H1 (cell line): ENCODE measurements around the gene FBXL5.

Experiments
- CTCF ChIP-seq, 3 experiments: IDR thresholded peaks; 1 replicate in 2 of 3; 2 replicates in 1 of 3; pipeline versions ENCODE4 v1.5.1 to v1.6.1; 2011; ENCODE audit warnings: low read length in 3 of 3, mild to moderate bottlenecking in 3 of 3, inconsistent platforms in 2 of 3, low read depth in 1 of 3, moderate library complexity in 1 of 3; ENCODE audit not compliant: insufficient read depth in 1 of 3; ENCODE audit errors: control extremely low read depth in 1 of 3
- POLR2A ChIP-seq, 2 experiments: IDR thresholded peaks; 1 replicate in 1 of 2; 2 replicates in 1 of 2; pipeline ENCODE4 v1.6.1; 2011; ENCODE audit warnings: low read depth in 2 of 2, low read length in 2 of 2, mild to moderate bottlenecking in 2 of 2; ENCODE audit errors: control extremely low read depth in 1 of 2
- RAD21 ChIP-seq, 2 experiments: IDR thresholded peaks in 1 of 2; conservative IDR thresholded peaks in 1 of 2; 2 replicates each; pipeline ENCODE4 v1.6.1; 2011; ENCODE audit warnings: low read depth in 2 of 2, low read length in 2 of 2, improper control_type of control experiment in 1 of 2, inconsistent platforms in 1 of 2, mild to moderate bottlenecking in 1 of 2, moderate library complexity in 1 of 2
- RNF2 ChIP-seq: fragments of 200-900, 300-1000 bp; sonication (generic); IDR thresholded peaks from 2 replicates; pipeline ENCODE4 v1.7.1; 2016; ENCODE audit warnings: borderline replicate concordance, low read depth, mild to moderate bottlenecking, antibody characterized with exemption, low read length; ENCODE audit not compliant: poor library complexity, severe bottlenecking; ENCODE audit errors: missing control alignments
- SP1 ChIP-seq: IDR thresholded peaks from 2 replicates; pipeline ENCODE4 v1.6.1; 2011; ENCODE audit warnings: low read depth, low read length
- SRF ChIP-seq: IDR thresholded peaks from 2 replicates; pipeline ENCODE4 v1.6.1; 2011; ENCODE audit warnings: mild to moderate bottlenecking, low read depth, low read length, moderate library complexity
- TAF1 ChIP-seq: IDR thresholded peaks from 2 replicates; pipeline ENCODE4 v1.6.1; 2011; ENCODE audit warnings: mild to moderate bottlenecking, low read depth, low read length
- TAF7 ChIP-seq: optimal IDR thresholded peaks from 2 replicates; pipeline ENCODE3; 2011; ENCODE audit warnings: low read depth, mild to moderate bottlenecking, inconsistent platforms, low read length, moderate library complexity, borderline replicate concordance
- TEAD4 ChIP-seq: IDR thresholded peaks from 2 replicates; pipeline ENCODE4 v1.6.1; 2012; ENCODE audit warnings: low read depth, low read length, inconsistent platforms, mixed read lengths
- YY1 ChIP-seq: IDR thresholded peaks from 2 replicates; pipeline ENCODE4 v1.6.1; 2011; ENCODE audit warnings: low read depth, mild to moderate bottlenecking, low read length
- ZNF274 ChIP-seq: IDR thresholded peaks from 2 replicates; pipeline ENCODE4 v1.7.0; 2012; ENCODE audit warnings: low read length, borderline replicate concordance; ENCODE audit errors: extremely low read depth
- TF ChIP-seq, protein P1 (sequence below): IDR thresholded peaks from 2 replicates; pipeline ENCODE4 v1.6.1; 2011; ENCODE audit warnings: low read length, improper control_type of control experiment

DNA sequence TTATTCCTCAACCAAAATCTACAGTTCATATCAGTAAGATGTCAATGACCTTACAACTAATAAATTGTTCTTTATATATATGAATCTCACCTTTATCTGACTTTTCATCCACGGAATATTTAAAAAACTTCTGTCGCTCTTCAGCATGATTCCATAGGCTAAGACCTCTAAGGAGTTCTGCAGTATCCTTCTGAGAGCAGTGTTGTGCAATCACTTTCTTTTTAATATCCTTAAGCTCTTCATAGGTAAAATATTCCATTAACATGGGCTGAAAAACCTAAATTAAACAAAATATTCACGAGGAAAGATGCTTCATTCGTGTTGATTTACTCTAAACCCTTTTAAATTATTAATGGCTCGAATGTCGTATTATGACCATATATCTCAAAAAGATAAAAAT, 16.7 kb downstream of the FBXL5 start:
- no peak for TF ChIP-seq CTCF (IDR thresholded peaks at IDR 0.05; ENCODE audit: control extremely low read depth in 1 of 3, insufficient read depth in 1 of 3, low read depth in 1 of 3, low read length in 3 of 3)
- TF ChIP-seq ZNF274 = no peak
- TF ChIP-seq SRF = no peak
- TF ChIP-seq TAF1 = no peak
- no peak for TF ChIP-seq SP1
- TF ChIP-seq TAF7 = no peak
- no peak for TF ChIP-seq YY1
- TF ChIP-seq, protein P1, sequence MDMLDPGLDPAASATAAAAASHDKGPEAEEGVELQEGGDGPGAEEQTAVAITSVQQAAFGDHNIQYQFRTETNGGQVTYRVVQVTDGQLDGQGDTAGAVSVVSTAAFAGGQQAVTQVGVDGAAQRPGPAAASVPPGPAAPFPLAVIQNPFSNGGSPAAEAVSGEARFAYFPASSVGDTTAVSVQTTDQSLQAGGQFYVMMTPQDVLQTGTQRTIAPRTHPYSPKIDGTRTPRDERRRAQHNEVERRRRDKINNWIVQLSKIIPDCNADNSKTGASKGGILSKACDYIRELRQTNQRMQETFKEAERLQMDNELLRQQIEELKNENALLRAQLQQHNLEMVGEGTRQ = no peak
- TF ChIP-seq RAD21 (IDR thresholded peaks at IDR 0.05 in 1 of 2, conservative IDR thresholded peaks at IDR 0.05 in 1 of 2; ENCODE audit: low read depth in 2 of 2, low read length in 2 of 2) = no peak
- no peak for TF ChIP-seq TEAD4
- no peak for TF ChIP-seq RNF2
- TF ChIP-seq POLR2A (IDR thresholded peaks at IDR 0.05; ENCODE audit: control extremely low read depth in 1 of 2, low read depth in 2 of 2, low read length in 2 of 2) = no peak
